HFFc6 (cell line): ENCODE measurements around the gene NTHL1. TPM values are rescaled to one million over a fixed set of nuclear protein-coding genes. Genes with fewer than 3 reads are reported as not detected.
A peak's percentile ranks its signal among the peaks of the same experiment; 100 is the strongest.

Experiments used
- DNase-seq: peaks from one replicate; pipeline ENCODE4 v3.0.0-alpha.2; 2018
- H3K27ac Mint-ChIP-seq: 2 replicates; pipeline ENCODE4 v1.8.0; 2020; ENCODE audit warnings: mild to moderate bottlenecking, mixed read lengths
- H3K27me3 Mint-ChIP-seq: 2 replicates; pipeline ENCODE4 v1.8.0; 2021; ENCODE audit warnings: mild to moderate bottlenecking, moderate library complexity, mixed read lengths; ENCODE audit not compliant: insufficient read depth
- H3K36me3 Mint-ChIP-seq: 2 replicates; pipeline ENCODE4 v1.8.0; 2021; ENCODE audit warnings: low read depth, mixed read lengths
- H3K4me1 Mint-ChIP-seq: 2 replicates; pipeline ENCODE4 v1.8.0; 2020; ENCODE audit warnings: low read depth, mixed read lengths
- H3K4me3 Mint-ChIP-seq: 2 replicates; pipeline ENCODE4 v1.8.0; 2020; ENCODE audit warnings: mild to moderate bottlenecking, moderate library complexity, mixed read lengths
- H3K9me3 Mint-ChIP-seq: 2 replicates; pipeline ENCODE4 v1.8.0; 2020; ENCODE audit warnings: mild to moderate bottlenecking, mixed read lengths
- total RNA-seq, 6 experiments: library from RNA; stranded (reverse); fragmentation: NEBNext Ultra II Directional; extraction: Animal tissue kit (Norgen Biotek cat#: 25700); gene quantifications; 2 replicates in 1 of 6; 3 replicates in 5 of 6; pipeline ENCODE4 v1.2.3, GENCODE V29; 2021
- TF ChIP-seq, protein P1 (sequence below): fragments of 200-600 bp; sonication (generic); IDR thresholded peaks from 2 replicates; pipeline ENCODE4 v1.5.0; 2021; ENCODE audit warnings: antibody characterized with exemption, mild to moderate bottlenecking

The NTHL1 gene
- total RNA-seq, 6 experiments from 2014 or later = 23.7 to 31.5 (median 26.4) TPM

DNA sequence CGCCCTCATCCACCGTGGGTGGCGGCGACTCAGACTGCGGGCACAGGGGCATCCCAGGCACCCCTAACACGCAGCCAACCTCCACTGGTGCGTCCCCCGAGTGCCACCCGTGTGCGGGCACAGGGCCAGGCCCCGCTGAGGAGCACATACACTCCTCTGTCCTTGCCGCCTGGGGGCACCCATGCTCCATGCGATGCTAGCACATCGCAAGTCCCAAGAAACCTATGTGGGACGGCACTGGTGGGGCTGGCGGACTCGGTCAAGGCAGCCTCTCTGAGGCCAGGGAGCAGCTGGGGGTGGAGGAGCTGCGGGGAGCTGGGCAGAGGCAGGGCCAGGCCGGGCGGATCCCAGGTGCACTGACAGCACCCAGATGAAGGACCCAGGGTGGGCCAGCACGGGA is 42.0 kb downstream of the NTHL1 start:
- no peak for DNase-seq
- Mint-ChIP-seq H3K9me3 (no peaks in the 10 kb centered on the region), H3K4me3 (no peak overlapping the region), H3K36me3 (peaks cover 5% of the 10 kb centered on the region; the same call in 1 of the 2 replicates), H3K4me1 (peaks cover 26% of the 10 kb centered on the region), H3K27ac (no peak overlapping the region), H3K27me3 (peaks cover 2% of the 10 kb centered on the region; the same call in 1 of the 2 replicates)
- TF ChIP-seq, protein P1, sequence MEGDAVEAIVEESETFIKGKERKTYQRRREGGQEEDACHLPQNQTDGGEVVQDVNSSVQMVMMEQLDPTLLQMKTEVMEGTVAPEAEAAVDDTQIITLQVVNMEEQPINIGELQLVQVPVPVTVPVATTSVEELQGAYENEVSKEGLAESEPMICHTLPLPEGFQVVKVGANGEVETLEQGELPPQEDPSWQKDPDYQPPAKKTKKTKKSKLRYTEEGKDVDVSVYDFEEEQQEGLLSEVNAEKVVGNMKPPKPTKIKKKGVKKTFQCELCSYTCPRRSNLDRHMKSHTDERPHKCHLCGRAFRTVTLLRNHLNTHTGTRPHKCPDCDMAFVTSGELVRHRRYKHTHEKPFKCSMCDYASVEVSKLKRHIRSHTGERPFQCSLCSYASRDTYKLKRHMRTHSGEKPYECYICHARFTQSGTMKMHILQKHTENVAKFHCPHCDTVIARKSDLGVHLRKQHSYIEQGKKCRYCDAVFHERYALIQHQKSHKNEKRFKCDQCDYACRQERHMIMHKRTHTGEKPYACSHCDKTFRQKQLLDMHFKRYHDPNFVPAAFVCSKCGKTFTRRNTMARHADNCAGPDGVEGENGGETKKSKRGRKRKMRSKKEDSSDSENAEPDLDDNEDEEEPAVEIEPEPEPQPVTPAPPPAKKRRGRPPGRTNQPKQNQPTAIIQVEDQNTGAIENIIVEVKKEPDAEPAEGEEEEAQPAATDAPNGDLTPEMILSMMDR = no peak

DNA sequence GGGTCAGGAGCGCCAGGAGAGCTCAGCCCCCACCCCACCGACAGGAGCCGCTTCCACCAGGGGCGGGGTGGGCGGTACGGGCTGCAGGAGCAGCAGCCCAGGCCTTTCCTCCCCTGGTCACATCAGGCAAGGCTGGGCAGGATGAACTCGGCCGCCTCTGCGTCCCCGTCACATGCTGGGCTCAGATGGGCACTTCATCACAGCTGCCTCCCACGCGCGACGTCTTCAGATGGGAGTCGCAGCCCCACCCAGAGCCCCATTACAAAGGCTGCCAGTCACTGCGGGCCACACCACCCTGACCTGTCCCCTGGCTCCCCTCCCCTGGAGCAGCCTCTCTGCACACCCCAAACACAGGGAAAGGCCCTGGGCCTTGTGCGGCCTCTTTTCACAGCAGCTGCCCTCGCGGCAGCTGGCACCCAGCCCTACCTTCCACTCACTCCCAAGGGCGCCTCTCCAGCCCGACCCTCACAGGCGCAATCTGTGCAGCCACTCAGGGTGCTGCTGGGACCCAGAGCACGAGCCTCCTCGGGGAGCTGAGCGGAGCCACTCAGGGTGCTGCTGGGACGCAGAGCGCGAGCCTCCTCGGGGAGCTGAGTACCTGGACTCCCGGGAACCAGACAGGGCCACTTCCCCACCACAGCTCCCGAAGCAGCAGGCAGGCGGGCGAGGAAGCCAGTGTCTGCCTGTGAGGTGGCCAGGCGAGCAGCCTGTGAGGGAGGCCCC is 42.7 kb downstream of the NTHL1 start:
- TF ChIP-seq, protein P1 = no peak
- Mint-ChIP-seq H3K36me3 (peaks cover 5% of the 10 kb centered on the region; the same call in 1 of the 2 replicates), H3K27me3 (peaks cover 2% of the 10 kb centered on the region; the same call in 1 of the 2 replicates), H3K27ac (no peak overlapping the region), H3K4me1 (peaks cover 20% of the 10 kb centered on the region), H3K9me3 (no peaks in the 10 kb centered on the region), H3K4me3 (no peak overlapping the region)
- no peak for DNase-seq

DNA sequence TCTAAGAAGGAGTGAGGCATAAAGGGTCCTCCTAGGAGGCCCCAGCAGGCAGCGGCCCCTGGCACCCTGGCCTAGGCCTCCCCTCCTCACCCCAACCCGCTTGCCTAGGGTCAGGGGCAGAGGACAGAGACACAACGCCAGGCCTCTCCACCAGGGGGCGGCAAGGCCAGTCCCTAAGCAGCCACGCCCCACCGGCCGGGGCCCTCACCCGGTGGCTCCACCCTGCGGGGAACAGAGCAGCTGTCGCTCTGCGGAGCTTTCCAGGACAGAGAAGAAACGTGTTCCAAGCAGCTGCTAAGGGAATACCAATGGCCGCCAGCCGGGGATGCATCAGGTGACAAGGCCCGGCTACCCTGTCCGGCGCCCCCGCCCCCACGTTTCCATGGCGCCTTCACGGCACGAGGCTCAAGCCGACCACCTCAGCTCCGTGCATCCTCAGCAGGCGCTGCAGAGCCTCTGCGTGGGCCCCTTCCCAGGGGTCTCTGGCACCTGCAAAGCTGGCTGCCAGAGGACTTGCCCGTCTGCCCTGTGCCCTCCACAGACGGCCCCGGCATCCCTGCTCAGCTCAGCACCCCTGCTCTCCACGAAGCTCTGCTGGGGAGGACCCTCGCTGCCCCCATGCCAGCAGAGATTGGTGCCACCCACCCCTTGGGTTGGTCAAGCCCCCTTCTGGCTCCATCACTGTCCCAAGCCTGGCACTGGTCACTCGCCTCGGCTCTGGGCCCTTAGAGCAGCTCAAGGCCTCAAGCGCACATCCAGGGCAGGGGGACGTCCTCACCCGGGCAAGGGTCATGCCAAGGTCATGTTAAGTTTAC is 43.6 kb downstream of the NTHL1 start:
- Mint-ChIP-seq H3K36me3 (peaks cover 5% of the 10 kb centered on the region; the same call in 1 of the 2 replicates), H3K27me3 (peaks cover 2% of the 10 kb centered on the region; the same call in 1 of the 2 replicates), H3K27ac (no peak overlapping the region), H3K4me1 (peaks cover 19% of the 10 kb centered on the region), H3K9me3 (no peaks in the 10 kb centered on the region), H3K4me3 (no peak overlapping the region)
- DNase-seq = peak; percentile 82
- TF ChIP-seq, protein P1 = peak; percentile 98

DNA sequence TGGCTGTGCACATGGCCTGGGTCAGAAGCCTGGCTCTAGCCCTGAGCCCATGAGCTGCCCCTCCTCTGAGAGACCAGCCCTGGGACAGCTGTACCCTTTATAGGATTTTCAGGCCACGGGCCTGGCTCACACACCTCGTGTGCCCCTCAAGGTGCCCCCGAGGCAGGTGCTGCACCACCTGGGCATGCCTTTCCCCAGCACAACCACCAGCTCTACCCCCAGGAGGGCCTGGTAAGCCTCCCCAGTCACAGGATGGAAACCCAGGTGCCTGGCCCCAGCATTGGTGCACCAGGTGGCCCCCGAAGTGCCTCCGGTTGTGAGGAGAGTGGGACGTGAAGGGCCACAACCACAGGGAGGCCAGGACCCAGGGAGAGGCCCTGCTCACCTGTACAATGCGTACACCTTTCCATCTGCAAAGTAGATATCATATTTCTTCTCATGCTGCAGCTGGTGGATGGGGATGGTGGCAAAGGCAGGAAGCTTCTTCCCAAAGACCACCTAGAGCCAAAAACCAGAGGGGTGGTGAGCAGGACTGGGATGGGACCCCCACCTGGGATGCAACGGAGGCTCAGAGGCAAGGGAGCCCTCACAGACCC is 44.3 kb downstream of the NTHL1 start:
- H3K4me1 Mint-ChIP-seq = peaks cover 15% of the 10 kb centered on the region

More for the DNA sequence above, 44.3 kb downstream of the NTHL1 start:
- Mint-ChIP-seq H3K36me3 (peaks cover 2% of the 10 kb centered on the region; the same call in 1 of the 2 replicates), H3K9me3 (no peaks in the 10 kb centered on the region), H3K27ac (no peak overlapping the region), H3K27me3 (no peaks in the 10 kb centered on the region), H3K4me3 (no peak overlapping the region)
- no peak for DNase-seq
- TF ChIP-seq, protein P1 = no peak
